Astrocyte (in vitro differentiated cells and primary cell): ENCODE measurements around the gene XPO6.

Source experiments
- CTCF ChIP-seq: IDR thresholded peaks from 2 replicates; pipeline ENCODE4 v1.5.1; 2011; ENCODE audit warnings: low read depth, mild to moderate bottlenecking, inconsistent platforms, low read length, moderate library complexity; ENCODE audit not compliant: insufficient read depth
- EZH2 ChIP-seq: IDR thresholded peaks from 2 replicates; pipeline ENCODE4 v1.6.1; 2012; ENCODE audit warnings: mild to moderate bottlenecking, low read length, inconsistent platforms; ENCODE audit not compliant: insufficient read depth

GRCh38 chr16:28084209-28084608 is 127.6 kb downstream of the XPO6 start:
- TF ChIP-seq CTCF (no peak), EZH2 (no peak)
